Psoas muscle (tissue), 8 donors: ENCODE data around the gene TMEM119. TPM values are rescaled to one million over a fixed set of nuclear protein-coding genes. Genes with fewer than 3 reads are reported as not detected.
A peak's percentile ranks its signal among the peaks of the same experiment; 100 is the strongest.

Experiments
- ATAC-seq, 4 donors: fragments of 200-7000 bp; cut with Tn5 transposase; one replicate each; pipeline ENCODE4 v1.9.1; 2020; ENCODE audit warnings: moderate library complexity in 3 of 4, mild to moderate bottlenecking in 2 of 4
- DNase-seq, 2 donors: peaks; one replicate each; pipeline ENCODE4 v3.0.0-alpha.2; 2020
- H3K27ac ChIP-seq: fragments of 200-600 bp; one replicate; pipeline ENCODE4 v1.8.0; 2022
- H3K27me3 ChIP-seq, 3 donors: fragments of 200-600 bp in 1 of 3; one replicate each; pipeline versions ENCODE4 v1.6.1 to v1.8.0; 2013 to 2022; ENCODE audit warnings: low read length in 2 of 3, mild to moderate bottlenecking in 2 of 3, moderate library complexity in 1 of 3; ENCODE audit not compliant: insufficient read depth in 3 of 3
- H3K36me3 ChIP-seq, 2 donors: fragments of 200-600 bp in 1 of 2; one replicate each; pipeline versions ENCODE4 v1.6.1 to v1.8.0; 2013 to 2022; ENCODE audit warnings: low read depth in 1 of 2, mild to moderate bottlenecking in 1 of 2, moderate library complexity in 1 of 2; ENCODE audit not compliant: insufficient read depth in 1 of 2
- H3K4me1 ChIP-seq: fragments of 200-600 bp; one replicate; pipeline ENCODE4 v1.8.0; 2022
- H3K4me3 ChIP-seq: fragments of 200-600 bp; one replicate; pipeline ENCODE4 v1.8.0; 2022; ENCODE audit warnings: mild to moderate bottlenecking
- H3K9me3 ChIP-seq: fragments of 200-600 bp; one replicate; pipeline ENCODE4 v1.8.0; 2022
- WGBS, 3 donors: extraction: QIAGEN DNeasy Blood & Tissue Kit; methylation state at CpG; one replicate each; pipeline versions ENCODE4 v1.1.6 to v1.1.7; 2013; 5-methylcytosine and 5-hydroxymethylcytosine counted together
- intact Hi-C, 2 donors: fragments of 100-400 bp; cut with DNase I; formaldehyde crosslinking; loops; one replicate each; pipeline versions ENCODE4 v1.11.0 to v1.14.2; 2022
- polyA plus RNA-seq, 3 donors: library from polyadenylated mRNA; stranded (reverse); fragments of 200-250 nt; gene quantifications; one replicate each; pipeline ENCODE4 v1.2.3, GENCODE V29; 2013
- total RNA-seq, 4 donors: library from RNA; stranded (reverse); fragmentation: NEBNext Ultra II Directional in 2 of 4; extraction: Animal tissue kit (Norgen Biotek cat#: 25700) in 2 of 4; gene quantifications; one replicate each; pipeline versions ENCODE4 v1.2.1 to v1.2.4, GENCODE V29; 2021 to 2023
- TF ChIP-seq, protein P1 (sequence below): fragments of 200-600 bp; IDR thresholded peaks from one replicate; pipeline ENCODE4 v1.8.0; 2022; ENCODE audit warnings: antibody characterized with exemption
- donor health status: healthy with polysubstance abuse.
- donor health status: DM: no; HTN: no; CAD: no; lungs with moderate emphysema.
- donor health status: Bipolar disorder and iron deficiency.
- donor health status: healthy.
- donor health status: DM: yes; HTN: yes; CAD: no.
- donor health status: DM: no; HTN: no; CAD: no.
- donor health status: DM: no; HTN: no; CAD: no.
- donor health status: DM: yes; HTN: yes; CAD: no.

TMEM119 gene
- total and polyA plus RNA-seq, 7 donors = 0.25 to 2.6 (median 0.36) TPM

DNA sequence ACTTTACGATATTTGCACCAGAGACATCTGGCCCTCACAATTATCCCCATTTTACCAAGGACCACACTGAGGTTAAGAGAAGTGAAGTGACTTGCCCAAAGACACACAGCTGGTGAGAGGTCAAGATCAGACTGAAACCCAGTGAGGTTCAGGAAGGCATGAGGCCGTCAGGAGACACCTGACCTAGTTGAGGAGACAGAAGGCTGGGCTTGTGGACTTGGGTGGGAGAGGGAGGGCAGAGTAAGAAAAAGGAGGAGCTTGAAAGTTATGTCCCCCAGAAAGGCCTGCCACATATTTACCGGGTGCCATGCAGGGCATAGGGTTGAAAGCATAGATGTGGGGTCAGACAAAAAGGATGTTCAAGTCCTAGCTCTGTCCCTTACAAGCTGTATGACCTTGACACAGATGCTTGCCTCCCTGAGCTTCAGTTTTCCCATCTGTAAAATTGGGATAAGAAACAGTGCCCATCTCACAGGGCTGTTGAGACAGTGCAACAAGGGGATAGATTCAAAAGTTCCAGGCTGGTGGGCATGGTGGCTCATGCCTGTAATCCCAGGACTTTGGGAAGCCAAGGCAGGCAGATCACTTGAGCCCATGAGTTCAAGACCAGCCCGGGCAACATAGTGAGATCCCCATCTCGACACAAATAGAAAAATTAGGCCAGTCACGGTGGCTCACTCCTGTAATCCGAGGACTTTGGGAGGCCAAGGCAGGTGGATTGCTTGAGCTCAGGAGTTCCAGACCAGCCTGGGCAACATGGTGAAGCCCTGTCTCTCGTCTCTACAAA, 29.4 kb upstream of the TMEM119 start:
- no peaks in the 10 kb centered on the region for H3K36me3 ChIP-seq
- ATAC-seq (no peak), DNase-seq (no peak)
- no peaks in the 10 kb centered on the region for H3K9me3 ChIP-seq
- no peak overlapping the region for H3K27ac ChIP-seq
- H3K4me3 ChIP-seq = no peak overlapping the region
- TF ChIP-seq, protein P1, sequence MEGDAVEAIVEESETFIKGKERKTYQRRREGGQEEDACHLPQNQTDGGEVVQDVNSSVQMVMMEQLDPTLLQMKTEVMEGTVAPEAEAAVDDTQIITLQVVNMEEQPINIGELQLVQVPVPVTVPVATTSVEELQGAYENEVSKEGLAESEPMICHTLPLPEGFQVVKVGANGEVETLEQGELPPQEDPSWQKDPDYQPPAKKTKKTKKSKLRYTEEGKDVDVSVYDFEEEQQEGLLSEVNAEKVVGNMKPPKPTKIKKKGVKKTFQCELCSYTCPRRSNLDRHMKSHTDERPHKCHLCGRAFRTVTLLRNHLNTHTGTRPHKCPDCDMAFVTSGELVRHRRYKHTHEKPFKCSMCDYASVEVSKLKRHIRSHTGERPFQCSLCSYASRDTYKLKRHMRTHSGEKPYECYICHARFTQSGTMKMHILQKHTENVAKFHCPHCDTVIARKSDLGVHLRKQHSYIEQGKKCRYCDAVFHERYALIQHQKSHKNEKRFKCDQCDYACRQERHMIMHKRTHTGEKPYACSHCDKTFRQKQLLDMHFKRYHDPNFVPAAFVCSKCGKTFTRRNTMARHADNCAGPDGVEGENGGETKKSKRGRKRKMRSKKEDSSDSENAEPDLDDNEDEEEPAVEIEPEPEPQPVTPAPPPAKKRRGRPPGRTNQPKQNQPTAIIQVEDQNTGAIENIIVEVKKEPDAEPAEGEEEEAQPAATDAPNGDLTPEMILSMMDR = no peak
- 76 to 84% (median 83%) methylated on average over 8 of the region's 8 CpGs for WGBS, 3 donors
- intact Hi-C loops = no loop called here
- H3K27me3 ChIP-seq = no peaks in the 10 kb centered on the region
- H3K4me1 ChIP-seq = no peaks in the 10 kb centered on the region

- H3K4me1 ChIP-seq = no peaks in the 10 kb centered on the region
- no peaks in the 10 kb centered on the region for H3K9me3 ChIP-seq
- no peaks in the 10 kb centered on the region for H3K36me3 ChIP-seq
- ATAC-seq (no peak), DNase-seq (no peak)
- TF ChIP-seq, protein P1 = no peak
- intact Hi-C loops = no loop called here
- no peak overlapping the region for H3K27ac ChIP-seq
- peaks cover 0 to 2% (median 0%) of the 10 kb centered on the region in 3 donors for H3K27me3 ChIP-seq
- H3K4me3 ChIP-seq = no peak overlapping the region
- 73 to 80% (median 80%) methylated on average over 3 of the region's 3 CpGs for WGBS, 3 donors
Measured at GRCh38 chr12:108625228-108625627, 27.3 kb upstream of the TMEM119 start.

DNA sequence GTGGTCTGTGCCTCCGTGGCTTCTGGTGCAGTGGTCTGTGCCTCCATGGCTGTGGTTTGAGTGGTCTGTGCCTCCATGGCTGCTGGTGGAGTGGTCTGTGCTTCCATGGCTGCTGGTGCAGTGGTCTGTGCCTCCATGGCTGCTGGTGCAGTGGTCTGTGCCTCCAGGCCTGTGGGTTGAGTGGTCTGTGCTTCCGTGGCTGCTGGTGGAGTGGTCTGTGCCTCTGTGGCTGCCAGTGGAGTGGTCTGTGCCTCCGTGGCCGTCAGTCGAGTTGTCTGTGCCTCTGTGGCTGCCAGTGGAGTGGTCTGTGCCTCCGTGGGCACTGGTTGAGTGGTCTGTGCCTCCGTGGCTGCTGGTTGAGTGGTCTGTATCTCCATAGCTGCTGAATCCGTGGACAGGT, 25.7 kb upstream of the TMEM119 start:
- 95 to 98% (median 97%) methylated on average over 8 of the region's 8 CpGs for WGBS, 3 donors
- H3K27ac ChIP-seq = no peak overlapping the region
- intact Hi-C loops = no loop called here
- TF ChIP-seq, protein P1 = no peak
- no peaks in the 10 kb centered on the region for H3K4me1 ChIP-seq
- H3K27me3 ChIP-seq = peaks cover 0 to 2% (median 0%) of the 10 kb centered on the region in 3 donors
- no peak overlapping the region for H3K4me3 ChIP-seq
- ATAC-seq = no peak
- peak in 1 of 2 donors; percentile 36 for DNase-seq
- no peaks in the 10 kb centered on the region for H3K36me3 ChIP-seq
- H3K9me3 ChIP-seq = no peaks in the 10 kb centered on the region

- peak in 1 of 2 donors; percentile 7 for DNase-seq
- 42 to 52% (median 46%) methylated on average over 14 of the region's 14 CpGs for WGBS, 3 donors
- Histone ChIP-seq H3K9me3 (no peaks in the 10 kb centered on the region), H3K4me1 (peaks cover 3% of the 10 kb centered on the region), H3K27ac (no peak overlapping the region), H3K36me3 (no peaks in the 10 kb centered on the region), H3K4me3 (no peak overlapping the region), H3K27me3 (peaks cover 0 to 2% (median 0%) of the 10 kb centered on the region in 3 donors)
- TF ChIP-seq, protein P1 = no peak
- intact Hi-C loops = no loop called here
- no peak for ATAC-seq
Measured at GRCh38 chr12:108622921-108623514, 25.1 kb upstream of the TMEM119 start.
